Mammary epithelial cell (primary cell): Measurements from ENCODE around the gene IRF2BP2.

ENCODE experiments used
- EZH2 ChIP-seq: IDR thresholded peaks from 2 replicates; pipeline ENCODE4 v1.6.1; 2012; ENCODE audit warnings: low read length, inconsistent platforms, borderline replicate concordance
- TF ChIP-seq, protein P1 (sequence below), 2 donors: IDR thresholded peaks in 1 of 2; conservative IDR thresholded peaks in 1 of 2; 2 replicates each; pipeline ENCODE4 v1.5.1; 2011 to 2012; ENCODE audit warnings: inconsistent platforms in 2 of 2, low read length in 2 of 2, mild to moderate bottlenecking in 2 of 2, control low read depth in 1 of 2, low read depth in 1 of 2; ENCODE audit not compliant: insufficient read depth in 1 of 2; ENCODE audit errors: extremely low read depth in 1 of 2

DNA sequence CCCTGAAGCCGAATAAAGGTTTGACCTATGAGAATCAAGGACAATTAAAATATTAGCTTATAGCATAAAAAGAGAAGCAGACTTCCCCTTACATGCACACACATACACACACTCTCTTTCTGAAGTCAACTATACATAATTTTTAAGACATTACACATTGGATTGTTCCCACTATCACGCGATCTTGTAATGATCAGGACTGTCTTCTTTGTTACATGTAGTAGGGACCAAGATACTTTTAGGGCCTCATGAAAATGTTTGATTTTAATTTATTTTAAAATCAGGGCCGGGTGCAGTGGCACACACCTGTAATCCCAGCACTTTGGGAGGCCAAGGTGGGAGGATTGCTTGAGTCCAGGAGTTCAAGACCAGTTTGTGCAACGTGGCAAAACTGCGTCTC lies 16.4 kb upstream of the IRF2BP2 start:
- TF ChIP-seq, protein P1, sequence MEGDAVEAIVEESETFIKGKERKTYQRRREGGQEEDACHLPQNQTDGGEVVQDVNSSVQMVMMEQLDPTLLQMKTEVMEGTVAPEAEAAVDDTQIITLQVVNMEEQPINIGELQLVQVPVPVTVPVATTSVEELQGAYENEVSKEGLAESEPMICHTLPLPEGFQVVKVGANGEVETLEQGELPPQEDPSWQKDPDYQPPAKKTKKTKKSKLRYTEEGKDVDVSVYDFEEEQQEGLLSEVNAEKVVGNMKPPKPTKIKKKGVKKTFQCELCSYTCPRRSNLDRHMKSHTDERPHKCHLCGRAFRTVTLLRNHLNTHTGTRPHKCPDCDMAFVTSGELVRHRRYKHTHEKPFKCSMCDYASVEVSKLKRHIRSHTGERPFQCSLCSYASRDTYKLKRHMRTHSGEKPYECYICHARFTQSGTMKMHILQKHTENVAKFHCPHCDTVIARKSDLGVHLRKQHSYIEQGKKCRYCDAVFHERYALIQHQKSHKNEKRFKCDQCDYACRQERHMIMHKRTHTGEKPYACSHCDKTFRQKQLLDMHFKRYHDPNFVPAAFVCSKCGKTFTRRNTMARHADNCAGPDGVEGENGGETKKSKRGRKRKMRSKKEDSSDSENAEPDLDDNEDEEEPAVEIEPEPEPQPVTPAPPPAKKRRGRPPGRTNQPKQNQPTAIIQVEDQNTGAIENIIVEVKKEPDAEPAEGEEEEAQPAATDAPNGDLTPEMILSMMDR (conservative IDR thresholded peaks at IDR 0.05 in 1 of 2, IDR thresholded peaks at IDR 0.05 in 1 of 2; ENCODE audit: extremely low read depth in 1 of 2, insufficient read depth in 1 of 2, low read depth in 1 of 2, low read length in 2 of 2) = no peak
- TF ChIP-seq EZH2 = no peak
